Adipose tissue (tissue), 3 donors: ENCODE data around the gene DERL3. TPM values are rescaled to one million over a fixed set of nuclear protein-coding genes. Genes with fewer than 3 reads are reported as not detected.

Experiments used
- H3K27ac ChIP-seq: one replicate; pipeline ENCODE4 v1.5.1; 2013; ENCODE audit warnings: low read depth, low read length
- WGBS, 3 donors: extraction: QIAGEN DNeasy Blood & Tissue Kit; methylation state at CpG; one replicate each; pipeline ENCODE4 v1.1.7; 2013; 5-methylcytosine and 5-hydroxymethylcytosine counted together
- polyA plus RNA-seq, 3 donors: library from polyadenylated mRNA; stranded (reverse); fragments of 200-250 nt; gene quantifications; one replicate each; pipeline ENCODE4 v1.2.3, GENCODE V29; 2013
- donor health status: healthy with polysubstance abuse.
- donor health status: Bipolar disorder and iron deficiency.
- donor health status: healthy.

The DERL3 gene
- polyA plus RNA-seq, 3 donors, result 0.79 to 26.4 (median 1.9) TPM

DNA sequence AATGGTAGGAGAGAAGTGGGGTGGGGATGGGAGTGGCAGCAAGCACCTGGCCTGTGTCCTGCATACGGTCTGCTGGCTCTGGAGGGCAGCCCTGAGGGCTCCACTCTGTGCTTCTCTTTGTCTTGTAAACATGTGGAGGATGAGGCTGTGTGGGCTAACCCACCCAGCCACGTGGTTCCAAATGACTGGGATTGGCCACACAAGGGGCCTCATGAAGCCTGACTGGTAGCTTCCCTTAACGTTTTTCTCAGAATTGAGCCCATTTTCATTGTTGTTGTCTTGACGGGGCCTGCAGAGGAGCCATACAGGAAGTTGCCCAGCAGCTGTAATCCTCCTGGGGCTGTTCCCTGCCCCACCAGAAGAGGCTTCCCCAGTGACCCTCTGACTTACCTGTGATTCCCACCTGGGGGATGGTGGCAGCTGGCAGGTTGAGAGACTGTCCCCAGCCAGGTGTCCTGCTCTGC, 18.0 kb downstream of the DERL3 start:
- WGBS, 3 donors, result 58 to 64% (median 62%) methylated on average over 4 of the region's 4 CpGs
- no peak overlapping the region for H3K27ac ChIP-seq

- WGBS, 3 donors, result 72 to 81% (median 79%) methylated on average over 2 of the region's 2 CpGs
- H3K27ac ChIP-seq, result no peak overlapping the region
These were observed 20.3 kb downstream of the DERL3 start for GRCh38 chr22:23818541-23818940.

DNA sequence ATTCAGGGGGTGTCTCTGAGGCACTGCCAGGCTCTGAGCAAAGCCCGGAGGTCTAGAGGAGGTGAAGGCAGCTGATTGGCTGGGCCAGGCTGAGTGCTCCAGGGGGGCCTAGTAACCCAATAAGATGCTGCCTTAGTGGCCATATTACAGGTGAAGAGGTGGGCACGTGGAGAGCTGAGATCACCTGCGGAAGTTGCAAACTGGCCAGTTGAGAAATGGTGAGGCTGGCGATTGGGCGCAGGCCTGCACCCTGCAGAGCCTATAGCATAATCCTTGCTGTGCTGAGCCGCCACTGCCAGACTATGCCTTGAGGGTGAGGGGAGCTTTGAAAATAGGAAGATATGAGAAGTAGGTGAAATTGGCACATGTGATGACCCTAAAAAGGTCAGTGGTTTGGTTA, 21.7 kb downstream of the DERL3 start:
- WGBS, 3 donors, result 90 to 97% (median 95%) methylated on average over 6 of the region's 6 CpGs
- H3K27ac ChIP-seq, result no peak overlapping the region

- H3K27ac ChIP-seq, result no peak overlapping the region
- 84 to 89% (median 87%) methylated on average over 18 of the region's 18 CpGs for WGBS, 3 donors
These were observed 22.4 kb downstream of the DERL3 start for GRCh38 chr22:23816156-23816976.

- WGBS, 3 donors, result 76 to 84% (median 79%) methylated on average over 10 of the region's 10 CpGs
- H3K27ac ChIP-seq, result no peak overlapping the region
These were observed 23.2 kb downstream of the DERL3 start for GRCh38 chr22:23815541-23816155.

DNA sequence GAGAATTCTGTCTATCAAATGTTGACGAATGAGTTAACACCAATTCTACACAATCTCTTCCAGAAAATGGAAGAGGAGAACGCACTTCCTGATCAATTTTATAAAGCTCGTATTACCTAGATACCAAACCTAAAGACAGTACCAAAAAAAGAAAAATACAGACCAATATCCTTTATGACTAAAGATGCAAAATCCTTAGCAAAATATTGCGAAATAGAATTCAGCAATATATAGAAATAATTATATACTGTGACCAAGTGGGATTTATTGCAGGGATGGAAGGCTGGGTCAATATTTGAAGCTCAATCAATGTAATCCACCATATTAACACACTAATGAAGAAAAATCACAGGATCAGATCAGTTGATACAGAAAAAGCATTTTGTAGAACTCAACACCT, 26.4 kb downstream of the DERL3 start:
- WGBS, 3 donors, result 94 to 97% (median 95%) methylated on average over 4 of the region's 4 CpGs
- no peak overlapping the region for H3K27ac ChIP-seq

DNA sequence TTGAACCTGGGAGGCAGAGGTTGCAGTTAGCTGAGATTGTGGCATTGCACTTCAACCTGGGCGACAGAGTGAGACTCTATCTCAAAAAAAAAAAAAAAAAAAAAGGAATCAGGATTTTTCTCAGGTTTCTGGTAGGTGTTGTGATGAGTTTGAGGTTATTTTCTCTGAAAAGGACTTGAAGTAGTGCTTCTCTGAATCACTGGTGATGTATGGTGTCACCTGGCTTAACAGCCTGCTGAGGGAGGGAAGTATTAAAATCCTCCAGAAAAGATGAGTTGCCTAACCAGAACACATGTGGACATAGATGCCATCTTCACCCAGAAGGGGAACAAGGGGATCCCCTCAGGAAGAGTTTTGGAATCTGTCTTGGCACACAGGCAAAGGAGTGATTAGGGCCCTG, 32.0 kb downstream of the DERL3 start:
- WGBS, 3 donors, result 100% methylated on average over 1 of the region's 1 CpG
- H3K27ac ChIP-seq, result no peak overlapping the region

DNA sequence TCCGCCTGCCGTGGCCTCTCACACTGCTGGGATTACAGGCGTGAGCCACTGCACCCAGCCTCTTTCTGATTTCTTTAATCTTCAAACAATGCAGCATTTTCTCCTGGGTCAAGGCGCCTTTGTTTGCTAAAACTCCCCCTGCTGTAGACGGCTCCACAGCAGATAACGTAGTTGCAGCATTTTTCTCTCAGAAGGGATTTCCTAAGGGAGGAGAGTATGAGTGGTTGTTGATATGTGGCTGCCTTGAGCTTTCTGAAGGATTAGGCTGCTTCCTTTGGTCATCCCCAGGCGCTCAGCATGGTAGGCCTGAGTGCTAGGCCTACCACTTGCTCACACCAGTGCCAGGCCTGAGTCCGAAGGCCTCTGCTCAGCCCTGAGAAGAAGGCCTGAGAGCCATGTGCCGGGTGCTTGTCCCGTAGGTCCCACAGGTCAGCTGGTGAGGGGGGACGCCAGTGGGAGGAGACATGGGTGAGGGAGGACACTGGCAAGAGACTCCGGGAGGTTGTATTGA, 34.0 kb downstream of the DERL3 start:
- 81 to 84% (median 83%) methylated on average over 12 of the region's 12 CpGs for WGBS, 3 donors
- no peak overlapping the region for H3K27ac ChIP-seq

- no peak overlapping the region for H3K27ac ChIP-seq
- 79 to 83% (median 83%) methylated on average over 21 of the region's 21 CpGs for WGBS, 3 donors
These were observed 35.6 kb downstream of the DERL3 start for GRCh38 chr22:23803001-23803819.

DNA sequence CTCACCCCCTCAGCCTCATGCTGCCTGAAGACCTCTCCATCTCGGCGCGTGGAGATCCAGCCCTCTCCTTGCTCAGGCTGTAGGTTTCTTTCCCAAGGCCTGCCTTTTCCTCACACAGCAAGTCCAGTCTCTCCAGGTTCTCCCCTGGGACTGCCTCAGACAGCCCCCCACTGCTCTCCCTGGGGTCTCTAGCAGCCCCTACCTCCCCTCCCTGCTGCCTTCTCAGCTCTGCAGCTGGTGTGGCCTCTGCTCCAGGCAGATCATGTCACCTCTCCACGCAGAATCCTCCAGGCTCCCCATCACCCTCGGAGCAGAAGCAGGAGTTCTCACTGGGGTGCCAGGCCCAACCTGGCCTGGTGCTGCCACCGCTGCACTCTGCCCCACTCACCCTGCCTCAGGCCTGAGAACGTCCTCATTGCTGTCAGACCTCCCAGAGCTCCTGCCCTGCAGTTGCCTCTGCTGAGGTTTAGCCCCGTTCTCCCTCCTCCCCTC, 36.9 kb downstream of the DERL3 start:
- no peak overlapping the region for H3K27ac ChIP-seq
- 93 to 96% (median 94%) methylated on average over 8 of the region's 8 CpGs for WGBS, 3 donors

DNA sequence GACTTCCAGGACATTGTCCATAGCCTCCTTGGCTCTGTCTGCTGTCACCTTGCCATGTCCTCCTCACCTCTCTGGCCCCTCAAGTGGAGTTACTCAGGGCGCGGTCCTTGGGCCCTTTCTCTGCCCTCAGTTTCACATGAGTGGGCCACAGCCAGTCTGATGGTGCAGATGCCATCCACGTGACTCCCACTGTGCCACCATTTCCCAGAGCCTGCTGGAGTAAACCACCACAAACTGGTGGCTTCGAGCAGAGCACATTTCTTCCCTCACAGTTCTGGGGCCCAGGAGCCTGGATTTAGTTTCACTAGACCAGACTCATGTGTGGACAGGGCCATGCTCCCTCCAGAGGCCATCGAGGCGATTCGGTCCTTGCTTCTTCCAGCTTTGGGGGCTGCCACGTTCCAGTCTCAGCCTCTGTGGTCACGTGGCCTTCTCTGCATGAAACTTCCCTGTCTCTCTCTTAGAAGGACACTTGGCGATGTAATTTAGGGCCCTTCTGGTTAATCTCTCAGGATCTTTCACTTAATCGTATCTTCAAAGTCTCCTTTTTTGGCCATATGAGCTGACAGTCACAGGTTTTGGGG, 37.5 kb downstream of the DERL3 start:
- H3K27ac ChIP-seq, result no peak overlapping the region
- 88 to 94% (median 89%) methylated on average over 11 of the region's 11 CpGs for WGBS, 3 donors

- WGBS, 3 donors, result 93 to 95% (median 95%) methylated on average over 18 of the region's 18 CpGs
- no peak overlapping the region for H3K27ac ChIP-seq
These were observed 38.2 kb downstream of the DERL3 start for GRCh38 chr22:23800297-23801237.

DNA sequence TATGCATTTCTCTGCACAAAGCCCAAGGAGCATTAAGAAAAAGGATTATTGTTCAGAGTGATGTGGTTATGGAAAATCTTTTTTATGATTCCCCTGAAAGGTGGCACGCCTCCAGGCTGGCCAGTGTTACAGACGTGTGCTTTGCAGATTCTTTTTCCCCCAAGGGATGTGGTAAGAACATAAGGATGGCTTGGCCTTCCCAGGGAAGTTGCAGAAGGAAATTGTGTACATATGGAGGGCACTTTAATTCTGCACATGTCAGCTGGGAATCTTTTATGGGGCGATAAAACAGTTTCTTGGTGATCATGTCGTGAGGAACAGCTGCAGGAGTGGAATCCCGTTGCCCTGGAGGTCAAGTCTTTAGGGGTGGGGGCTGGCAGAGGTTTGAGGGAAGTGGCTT, 42.3 kb downstream of the DERL3 start:
- H3K27ac ChIP-seq, result no peak overlapping the region
- WGBS, 3 donors, result 57 to 69% (median 65%) methylated on average over 5 of the region's 5 CpGs

DNA sequence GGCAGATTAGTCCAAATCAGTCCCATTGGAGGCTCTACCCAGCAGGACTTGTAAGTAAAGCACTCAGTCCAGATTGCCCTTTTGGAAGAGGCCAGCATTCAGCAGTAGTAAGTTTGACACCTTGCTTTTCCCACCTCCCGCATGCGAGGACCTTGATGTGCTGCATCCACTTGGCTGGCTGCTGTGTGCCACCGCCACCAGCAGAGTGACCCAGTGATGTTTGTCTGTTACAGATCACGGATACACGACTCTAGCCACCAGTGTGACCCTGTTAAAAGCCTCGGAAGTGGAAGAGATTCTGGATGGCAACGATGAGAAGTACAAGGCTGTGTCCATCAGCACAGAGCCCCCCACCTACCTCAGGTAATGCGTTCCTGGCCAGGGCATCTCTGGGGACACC, 45.5 kb downstream of the DERL3 start:
- no peak overlapping the region for H3K27ac ChIP-seq
- WGBS, 3 donors, result 83 to 92% (median 89%) methylated on average over 8 of the region's 8 CpGs

DNA sequence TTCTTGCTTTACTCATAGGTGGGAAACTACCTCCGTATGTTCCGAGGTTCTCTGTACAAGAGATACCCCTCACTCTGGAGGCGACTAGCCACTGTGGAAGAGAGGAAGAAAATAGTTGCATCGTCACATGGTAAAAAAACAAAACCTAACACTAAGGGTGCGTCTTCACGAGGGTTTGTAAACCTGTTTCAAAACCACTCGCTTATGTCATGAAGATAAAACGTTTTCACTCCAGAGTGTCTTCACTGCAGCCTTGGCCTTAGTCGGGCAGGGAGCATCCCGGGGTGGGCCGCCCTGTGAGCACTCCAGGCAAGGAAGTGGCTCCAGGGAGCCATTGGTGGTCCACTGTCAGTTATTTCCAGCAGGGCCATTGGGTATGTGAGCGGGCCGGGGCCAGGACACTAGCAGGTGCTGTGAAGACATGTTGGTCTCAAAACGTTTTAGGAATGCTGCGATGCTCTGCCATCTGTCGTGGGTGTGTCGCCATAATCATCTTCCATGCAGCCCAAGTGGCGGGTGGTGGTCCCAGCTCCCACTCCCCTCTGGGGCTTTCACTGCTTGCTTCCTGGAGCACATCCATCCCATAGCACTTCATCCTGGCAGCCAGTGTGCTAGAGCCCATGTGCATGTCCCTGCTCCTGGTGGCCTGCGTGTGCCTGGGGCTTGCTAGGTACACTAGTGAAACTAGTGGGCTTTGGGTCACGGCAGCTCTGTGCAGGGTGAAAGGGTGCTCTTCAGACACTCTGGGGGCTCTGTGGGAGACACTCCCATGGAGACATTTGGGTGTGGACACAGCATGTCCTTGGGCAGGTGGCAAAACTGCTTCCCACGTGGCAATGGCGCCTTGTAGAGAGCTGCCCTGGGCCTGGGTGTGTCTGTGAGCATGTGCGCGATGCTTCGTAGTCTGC, 46.8 kb downstream of the DERL3 start:
- 78 to 86% (median 83%) methylated on average over 25 of the region's 25 CpGs for WGBS, 3 donors
- H3K27ac ChIP-seq, result no peak overlapping the region
